Lung (tissue), 12 donors: ENCODE results near the gene HPSE2. TPM values are rescaled to one million over a fixed set of nuclear protein-coding genes. Genes with fewer than 3 reads are reported as not detected.
A peak's percentile ranks its signal among the peaks of the same experiment; 100 is the strongest.

Experiments
- ATAC-seq: fragments of 200-7000 bp; cut with Tn5 transposase; one replicate; pipeline ENCODE4 v1.9.1; 2020; ENCODE audit warnings: moderate number of reproducible peaks; ENCODE audit not compliant: insufficient read depth, low FRiP score
- DNase-seq, 3 donors: peaks; one replicate each; pipeline ENCODE4 v3.0.0-alpha.2; 2013 to 2017
- H3K27ac ChIP-seq, 2 donors: one replicate each; pipeline ENCODE4 v1.5.1; 2013; ENCODE audit warnings: mild to moderate bottlenecking in 2 of 2, moderate library complexity in 2 of 2, control low read depth in 1 of 2, inconsistent platforms in 1 of 2, low read depth in 1 of 2, low read length in 1 of 2
- H3K27me3 ChIP-seq, 3 donors: one replicate each; pipeline ENCODE4 v1.5.1; 2013; ENCODE audit warnings: low read length in 2 of 3; ENCODE audit not compliant: control insufficient read depth in 3 of 3, insufficient read depth in 3 of 3
- H3K36me3 ChIP-seq, 4 donors: one replicate each; pipeline ENCODE4 v1.5.1; 2013; ENCODE audit warnings: low read length in 4 of 4, mild to moderate bottlenecking in 1 of 4, moderate library complexity in 1 of 4; ENCODE audit not compliant: control insufficient read depth in 4 of 4, insufficient read depth in 4 of 4
- H3K4me1 ChIP-seq, 5 donors: one replicate each; pipeline ENCODE4 v1.5.1; 2013; ENCODE audit warnings: low read length in 5 of 5, mild to moderate bottlenecking in 2 of 5, moderate library complexity in 1 of 5; ENCODE audit not compliant: control insufficient read depth in 5 of 5, insufficient read depth in 5 of 5
- H3K4me3 ChIP-seq: one replicate; pipeline ENCODE4 v1.5.1; 2013; ENCODE audit warnings: mild to moderate bottlenecking, control low read depth, moderate library complexity
- H3K9ac ChIP-seq, 2 donors: one replicate each; pipeline ENCODE4 v1.5.1; 2013; ENCODE audit warnings: low read length in 2 of 2, control low read depth in 1 of 2; ENCODE audit not compliant: insufficient read depth in 1 of 2
- H3K9me3 ChIP-seq, 4 donors: one replicate each; pipeline ENCODE4 v1.5.1; 2013; ENCODE audit warnings: low read length in 3 of 4, mild to moderate bottlenecking in 1 of 4, moderate library complexity in 1 of 4; ENCODE audit not compliant: control insufficient read depth in 4 of 4, insufficient read depth in 3 of 4
- WGBS, 2 donors: extraction: QIAGEN DNeasy Blood & Tissue Kit; methylation state at CpG; one replicate each; pipeline ENCODE4 v1.1.7; 2013; 5-methylcytosine and 5-hydroxymethylcytosine counted together
- polyA plus RNA-seq, 2 donors: library from polyadenylated mRNA; stranded (reverse); fragments of 200-250 nt; gene quantifications; one replicate each; pipeline ENCODE4 v1.2.1, GENCODE V29; 2013
- total RNA-seq, 2 donors: library from RNA; depleted of rRNA in 1 of 2; stranded (reverse); fragments of >200 nt in 1 of 2; gene quantifications; one replicate each; pipeline ENCODE4 v1.2.1, GENCODE V29; 2014 to 2021
- TF ChIP-seq, protein P1 (sequence below): IDR thresholded peaks from 2 replicates; pipeline ENCODE4 v1.5.1; 2012; ENCODE audit warnings: mild to moderate bottlenecking; ENCODE audit errors: control extremely low read depth, extremely low read depth
- donor health status: control.
- donor health status: control.
- donor health status: Bipolar disorder and iron deficiency.
- donor health status: healthy.
- donor health status: DM: yes; HTN: yes; CAD: no.

The HPSE2 gene
- total and polyA plus RNA-seq, 4 donors = 0.32 to 47.3 (median 1.9) TPM

DNA sequence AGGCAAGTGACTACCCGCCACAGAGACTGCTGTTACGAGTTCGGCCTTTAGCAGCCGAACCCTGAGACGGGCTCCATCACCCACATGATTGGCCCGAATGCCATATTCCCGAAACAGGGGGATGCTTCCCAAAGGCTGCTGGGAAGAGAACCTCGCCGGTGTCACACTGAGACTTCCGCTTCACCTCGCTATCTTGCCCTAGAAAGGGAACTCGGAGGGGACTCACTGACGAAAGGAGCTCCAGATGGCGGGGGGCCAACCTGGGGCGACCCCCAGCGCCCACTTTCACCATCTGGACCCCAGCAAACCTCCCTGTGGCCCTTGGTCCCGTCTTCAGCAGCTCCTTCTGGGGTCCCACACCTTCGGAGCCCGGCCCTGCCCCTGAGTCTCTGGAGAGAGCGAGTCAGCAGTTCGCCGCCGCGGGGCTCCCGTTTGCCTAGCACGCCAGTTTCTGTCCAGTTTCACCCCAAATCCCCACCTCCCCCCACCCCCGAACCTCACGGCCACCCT, 789.4 kb downstream of the HPSE2 start:
- 1 to 2% methylated on average over 28 of the region's 28 CpGs for WGBS, 2 donors
- DNase-seq = peak; percentile 33 to 59 (median 42)

DNA sequence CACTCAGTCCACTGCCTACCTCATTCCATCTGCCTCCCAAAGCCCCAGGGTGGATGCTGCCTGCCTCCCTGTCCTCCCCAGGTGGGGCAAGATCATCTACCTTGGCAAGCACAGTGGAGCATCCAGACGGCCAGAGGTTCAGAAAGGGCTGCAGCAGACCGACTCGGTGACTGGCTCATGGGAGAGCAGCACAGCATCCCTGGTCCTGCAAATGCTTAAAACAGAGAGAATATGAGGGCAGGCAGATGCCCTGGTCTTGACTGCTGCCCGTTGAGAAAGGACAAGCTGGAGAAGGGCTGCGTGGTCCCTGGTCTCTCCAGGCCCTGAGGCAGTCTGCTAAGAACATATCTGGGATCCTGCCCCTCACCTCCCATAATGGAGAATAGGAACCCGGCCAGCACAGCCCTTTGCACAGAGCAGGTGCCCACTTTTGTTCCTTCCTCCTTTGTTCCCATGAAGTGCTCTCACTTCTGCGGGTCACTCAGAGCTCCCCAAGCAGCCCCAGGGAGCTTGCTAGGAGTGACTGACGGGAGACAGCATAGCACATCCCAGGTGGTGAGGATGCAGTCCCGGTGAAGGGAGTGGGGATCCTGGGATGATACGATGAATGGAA, 790.3 kb downstream of the HPSE2 start:
- DNase-seq (no peak), ATAC-seq (no peak)
- TF ChIP-seq, protein P1, sequence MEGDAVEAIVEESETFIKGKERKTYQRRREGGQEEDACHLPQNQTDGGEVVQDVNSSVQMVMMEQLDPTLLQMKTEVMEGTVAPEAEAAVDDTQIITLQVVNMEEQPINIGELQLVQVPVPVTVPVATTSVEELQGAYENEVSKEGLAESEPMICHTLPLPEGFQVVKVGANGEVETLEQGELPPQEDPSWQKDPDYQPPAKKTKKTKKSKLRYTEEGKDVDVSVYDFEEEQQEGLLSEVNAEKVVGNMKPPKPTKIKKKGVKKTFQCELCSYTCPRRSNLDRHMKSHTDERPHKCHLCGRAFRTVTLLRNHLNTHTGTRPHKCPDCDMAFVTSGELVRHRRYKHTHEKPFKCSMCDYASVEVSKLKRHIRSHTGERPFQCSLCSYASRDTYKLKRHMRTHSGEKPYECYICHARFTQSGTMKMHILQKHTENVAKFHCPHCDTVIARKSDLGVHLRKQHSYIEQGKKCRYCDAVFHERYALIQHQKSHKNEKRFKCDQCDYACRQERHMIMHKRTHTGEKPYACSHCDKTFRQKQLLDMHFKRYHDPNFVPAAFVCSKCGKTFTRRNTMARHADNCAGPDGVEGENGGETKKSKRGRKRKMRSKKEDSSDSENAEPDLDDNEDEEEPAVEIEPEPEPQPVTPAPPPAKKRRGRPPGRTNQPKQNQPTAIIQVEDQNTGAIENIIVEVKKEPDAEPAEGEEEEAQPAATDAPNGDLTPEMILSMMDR = no peak
- H3K9ac ChIP-seq = no peak overlapping the region
- H3K4me1 ChIP-seq = peaks cover 0 to 4% (median 3%) of the 10 kb centered on the region in 5 donors
- WGBS, 2 donors = 73 to 85% methylated on average over 10 of the region's 10 CpGs
- no peak overlapping the region for H3K4me3 ChIP-seq
- H3K36me3 ChIP-seq = peaks cover 5 to 19% (median 8%) of the 10 kb centered on the region in 4 donors
- no peak overlapping the region for H3K27ac ChIP-seq
- no peaks in the 10 kb centered on the region for H3K9me3 ChIP-seq
- no peaks in the 10 kb centered on the region for H3K27me3 ChIP-seq

More for the DNA sequence above, 789.4 kb downstream of the HPSE2 start:
- peak overlapping the region; percentile 92 for H3K4me3 ChIP-seq
- no peaks in the 10 kb centered on the region for H3K9me3 ChIP-seq
- TF ChIP-seq, protein P1 = no peak
- no peaks in the 10 kb centered on the region for H3K27me3 ChIP-seq
- peak overlapping the region; percentile 71 to 90 for H3K9ac ChIP-seq
- H3K4me1 ChIP-seq = peaks cover 0 to 4% (median 3%) of the 10 kb centered on the region in 5 donors
- peaks cover 5 to 19% (median 6%) of the 10 kb centered on the region in 4 donors for H3K36me3 ChIP-seq
- H3K27ac ChIP-seq = peak overlapping the region; percentile 92 to 97
- peak; percentile 38 for ATAC-seq

DNA sequence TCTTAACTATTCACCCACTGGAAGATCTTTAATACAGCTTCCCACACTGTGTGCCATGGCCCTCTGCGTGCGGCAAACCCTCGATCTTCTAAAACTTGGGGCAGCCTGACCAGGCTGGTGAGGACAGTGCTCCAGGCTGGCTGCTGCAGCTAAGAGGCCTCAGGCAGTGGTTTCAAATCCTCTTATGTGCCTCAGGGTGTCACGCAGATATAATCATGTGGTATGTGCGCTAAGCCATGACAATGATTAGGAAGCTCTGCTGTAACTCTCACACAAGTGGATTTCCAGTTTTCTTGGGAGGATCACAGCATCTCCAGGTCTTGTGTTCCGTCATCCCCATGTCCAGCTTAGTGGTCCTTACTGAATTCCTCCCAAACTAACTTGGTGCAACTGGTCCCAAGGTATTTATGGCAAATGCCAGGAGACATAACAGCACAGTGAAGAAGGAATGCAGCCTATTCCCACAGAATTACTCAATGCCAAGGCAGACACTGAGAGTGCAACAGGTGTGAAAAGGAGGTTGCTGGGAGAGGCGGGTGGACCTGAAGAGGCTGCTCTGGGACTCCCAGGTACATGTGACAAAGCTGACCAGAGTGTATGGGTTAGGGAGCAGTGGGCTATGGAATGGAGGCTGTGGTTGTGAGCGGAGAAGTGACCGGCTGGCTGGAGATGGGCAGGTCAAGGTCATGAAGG, 791.2 kb downstream of the HPSE2 start:
- H3K27me3 ChIP-seq = no peaks in the 10 kb centered on the region
- no peaks in the 10 kb centered on the region for H3K9me3 ChIP-seq
- H3K36me3 ChIP-seq = peaks cover 5 to 19% (median 8%) of the 10 kb centered on the region in 4 donors
- DNase-seq (no peak), ATAC-seq (no peak)
- no peak overlapping the region for H3K27ac ChIP-seq
- TF ChIP-seq, protein P1 = no peak
- 86 to 92% methylated on average over 9 of the region's 9 CpGs for WGBS, 2 donors
- H3K4me3 ChIP-seq = no peak overlapping the region
- H3K9ac ChIP-seq = no peak overlapping the region
- peaks cover 0 to 4% (median 3%) of the 10 kb centered on the region in 5 donors for H3K4me1 ChIP-seq
